ENCODE data around the gene NKX2-3. TPM values are rescaled to one million over a fixed set of nuclear protein-coding genes. Genes with fewer than 3 reads are reported as not detected.
A peak's percentile ranks its signal among the peaks of the same experiment; 100 is the strongest.

The NKX2-3 gene
- total and polyA plus RNA-seq, 10 donors, result 10.8 to 69.1 (median 31.1) TPM

DNA sequence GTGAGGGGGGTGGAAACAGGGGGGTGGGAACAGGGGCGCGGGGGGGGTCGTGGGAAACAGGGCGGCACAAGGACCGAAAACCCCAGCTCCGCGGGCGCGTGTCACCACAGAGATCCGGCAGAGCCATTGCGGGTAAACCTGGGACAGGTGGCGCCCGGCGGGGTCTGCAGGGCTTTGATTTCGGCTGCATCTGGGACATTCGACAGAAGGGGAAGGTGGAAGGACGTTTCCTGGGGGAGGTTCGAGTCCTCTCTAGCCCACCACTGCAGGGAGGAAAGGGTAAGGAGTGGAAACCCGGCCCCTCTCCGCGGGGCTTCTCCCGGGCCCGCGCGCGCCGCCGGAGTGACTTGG lies 7.5 kb downstream of the NKX2-3 start:
- peaks cover 13 to 64% (median 49%) of the 10 kb centered on the region in 6 donors for H3K4me1 ChIP-seq
- H3K27ac ChIP-seq, result peak overlapping the region in 7 of 8 donors; percentile 38 to 95 (median 54)
- TF ChIP-seq POLR2A (IDR thresholded peaks at IDR 0.05), result no peak
- intact Hi-C loops (cut with DNase I; ENCODE audit: low total_unique reads), result loop anchor here (10.0 kb wide), 1 partner anchor 55 kb away; no protein-coding TSS in a partner anchor
- WGBS, 5 donors, result 1 to 11% (median 5%) methylated on average over 25 to 28 of the region's 28 CpGs
- peaks cover 0 to 14% (median 0%) of the 10 kb centered on the region in 6 donors for H3K36me3 ChIP-seq
- H3K27me3 ChIP-seq (replicated peaks in 1 of 7), result peaks cover 0 to 92% (median 45%) of the 10 kb centered on the region in 7 donors
- peak overlapping the region in 7 of 8 donors; percentile 22 to 62 (median 33) for H3K4me3 ChIP-seq
- no peaks in the 10 kb centered on the region for H3K9me3 ChIP-seq
- no peak for DNase-seq

DNA sequence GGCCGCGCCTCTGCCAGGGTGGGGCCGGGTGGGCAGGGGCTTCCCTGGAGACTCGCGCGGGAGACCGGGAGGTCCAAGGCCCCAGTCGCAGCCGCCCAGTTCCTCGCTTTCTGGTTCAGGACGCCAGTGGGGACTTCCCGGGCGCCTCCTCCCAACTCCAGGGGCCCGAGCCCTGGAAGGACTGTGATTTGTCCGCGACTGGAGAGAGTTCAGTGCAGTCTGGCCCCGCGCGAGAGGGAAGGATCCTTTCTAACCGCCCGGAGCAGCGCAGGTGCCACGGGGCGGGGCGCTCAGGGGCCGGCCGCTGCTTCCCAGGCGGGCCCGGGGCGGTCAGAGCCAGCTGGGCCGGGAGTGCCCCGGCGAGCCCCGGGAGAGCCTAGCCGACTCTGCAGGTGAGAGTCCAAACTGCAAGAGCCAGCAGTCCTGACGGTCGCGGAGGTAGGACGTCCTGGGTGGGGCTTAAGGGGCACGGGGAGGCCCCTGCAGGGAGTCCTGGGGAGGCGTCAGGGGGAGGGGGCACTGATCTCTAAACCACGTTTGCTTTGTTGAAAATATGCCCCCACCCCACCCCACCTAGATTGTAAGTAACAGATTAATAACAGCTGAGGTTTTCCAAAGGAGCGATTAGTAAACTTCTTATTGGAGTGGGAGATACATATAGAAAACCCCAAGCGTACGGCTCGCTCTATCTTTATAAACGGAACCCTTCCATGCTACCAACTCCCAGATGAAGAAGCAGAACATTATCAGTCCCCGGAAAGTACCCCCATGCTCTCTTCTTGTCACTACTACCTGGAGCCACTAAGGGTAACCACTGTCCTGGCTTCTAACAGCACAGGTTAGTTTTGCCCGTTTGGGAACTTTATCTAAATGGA lies 8.2 kb downstream of the NKX2-3 start:
- Histone ChIP-seq H3K27me3 (replicated peaks in 1 of 7) (peaks cover 0 to 90% (median 38%) of the 10 kb centered on the region in 7 donors), H3K4me1 (peaks cover 10 to 58% (median 43%) of the 10 kb centered on the region in 6 donors), H3K36me3 (peaks cover 0 to 9% (median 0%) of the 10 kb centered on the region in 6 donors), H3K27ac (peak overlapping the region in 7 of 8 donors; percentile 38 to 95 (median 54)), H3K9me3 (no peaks in the 10 kb centered on the region), H3K4me3 (peak overlapping the region in 7 of 8 donors; percentile 22 to 62 (median 33))
- intact Hi-C loops (cut with DNase I; ENCODE audit: low total_unique reads), result loop anchor here (10.0 kb wide), 1 partner anchor 56 kb away; no protein-coding TSS in a partner anchor
- 8 to 24% (median 11%) methylated on average over 23 to 49 of the region's 49 CpGs for WGBS, 5 donors
- TF ChIP-seq, protein P1, sequence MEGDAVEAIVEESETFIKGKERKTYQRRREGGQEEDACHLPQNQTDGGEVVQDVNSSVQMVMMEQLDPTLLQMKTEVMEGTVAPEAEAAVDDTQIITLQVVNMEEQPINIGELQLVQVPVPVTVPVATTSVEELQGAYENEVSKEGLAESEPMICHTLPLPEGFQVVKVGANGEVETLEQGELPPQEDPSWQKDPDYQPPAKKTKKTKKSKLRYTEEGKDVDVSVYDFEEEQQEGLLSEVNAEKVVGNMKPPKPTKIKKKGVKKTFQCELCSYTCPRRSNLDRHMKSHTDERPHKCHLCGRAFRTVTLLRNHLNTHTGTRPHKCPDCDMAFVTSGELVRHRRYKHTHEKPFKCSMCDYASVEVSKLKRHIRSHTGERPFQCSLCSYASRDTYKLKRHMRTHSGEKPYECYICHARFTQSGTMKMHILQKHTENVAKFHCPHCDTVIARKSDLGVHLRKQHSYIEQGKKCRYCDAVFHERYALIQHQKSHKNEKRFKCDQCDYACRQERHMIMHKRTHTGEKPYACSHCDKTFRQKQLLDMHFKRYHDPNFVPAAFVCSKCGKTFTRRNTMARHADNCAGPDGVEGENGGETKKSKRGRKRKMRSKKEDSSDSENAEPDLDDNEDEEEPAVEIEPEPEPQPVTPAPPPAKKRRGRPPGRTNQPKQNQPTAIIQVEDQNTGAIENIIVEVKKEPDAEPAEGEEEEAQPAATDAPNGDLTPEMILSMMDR (IDR thresholded peaks at IDR 0.05 in 8 of 11, conservative IDR thresholded peaks at IDR 0.05 in 3 of 11), result no peak
- peak in 2 of 3 donors; percentile 57 to 59 for TF ChIP-seq POLR2AphosphoS5 (IDR thresholded peaks at IDR 0.05)
- no peak for DNase-seq

DNA sequence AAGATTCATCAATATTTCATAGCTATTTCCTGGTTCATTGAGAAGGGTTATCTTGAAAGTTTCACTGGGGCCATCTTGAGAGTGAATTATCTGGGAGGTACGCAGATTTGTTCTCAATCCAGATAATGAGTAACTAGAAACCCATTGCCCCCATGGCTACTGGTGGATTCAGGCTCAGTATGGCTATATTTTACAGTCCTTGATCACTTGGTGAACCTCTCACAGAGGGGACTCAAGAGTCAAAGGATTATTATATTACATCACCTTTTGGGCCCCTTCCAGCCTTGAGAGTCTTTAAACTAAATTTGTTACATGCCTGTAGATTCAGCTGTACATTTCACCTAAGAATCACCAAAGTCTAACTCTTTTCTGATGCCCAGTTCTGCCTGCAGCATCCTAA lies 11.6 kb downstream of the NKX2-3 start:
- Histone ChIP-seq H3K27me3 (replicated peaks in 1 of 7) (peaks cover 0 to 65% (median 18%) of the 10 kb centered on the region in 7 donors), H3K4me1 (peaks cover 4 to 24% (median 15%) of the 10 kb centered on the region in 6 donors), H3K9me3 (no peaks in the 10 kb centered on the region), H3K36me3 (no peaks in the 10 kb centered on the region), H3K27ac (no peak overlapping the region), H3K4me3 (no peak overlapping the region)
- intact Hi-C loops (cut with DNase I; ENCODE audit: low total_unique reads), result loop anchor here (10.0 kb wide), 1 partner anchor 60 kb away; no protein-coding TSS in a partner anchor
- 90 to 100% (median 93%) methylated on average over 1 of the region's 1 CpG for WGBS, 5 donors
- no peak for TF ChIP-seq POLR2AphosphoS5 (IDR thresholded peaks at IDR 0.05)
- no peak for DNase-seq

DNA sequence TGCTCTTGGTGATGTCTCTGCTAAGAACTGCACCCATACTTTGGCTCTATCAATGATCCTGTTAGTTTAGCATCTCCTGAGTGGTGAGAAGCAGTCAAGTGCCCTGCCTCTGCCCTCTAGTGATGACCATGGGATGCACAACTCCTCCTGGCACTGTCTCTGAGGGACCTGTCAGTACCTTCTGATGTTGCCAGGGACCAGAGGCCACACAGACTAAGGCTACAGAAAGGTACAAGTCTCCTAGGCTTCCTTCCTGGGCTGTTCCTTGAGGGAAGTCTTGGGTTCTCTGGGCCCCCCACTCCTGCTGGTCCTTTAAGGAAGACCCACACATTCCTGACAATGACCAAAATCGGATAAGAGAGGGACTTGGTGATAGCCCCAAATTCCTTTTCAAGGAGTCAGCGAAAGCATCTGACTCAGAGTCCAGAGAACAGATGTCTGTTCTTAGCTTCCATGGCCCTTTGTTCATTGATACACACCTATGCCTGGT lies 15.3 kb downstream of the NKX2-3 start:
- no peaks in the 10 kb centered on the region for H3K9me3 ChIP-seq
- peaks cover 0 to 29% (median 0%) of the 10 kb centered on the region in 7 donors for H3K27me3 ChIP-seq (replicated peaks in 1 of 7)

More for the DNA sequence above, 15.3 kb downstream of the NKX2-3 start:
- Histone ChIP-seq H3K4me1 (peaks cover 0 to 5% (median 0%) of the 10 kb centered on the region in 6 donors), H3K36me3 (no peaks in the 10 kb centered on the region), H3K4me3 (no peak overlapping the region), H3K27ac (no peak overlapping the region)
- 80 to 94% (median 86%) methylated on average over 2 of the region's 2 CpGs for WGBS, 5 donors
- DNase-seq, result no peak
- TF ChIP-seq, protein P1 (IDR thresholded peaks at IDR 0.05 in 8 of 11, conservative IDR thresholded peaks at IDR 0.05 in 3 of 11), result peak in 5 of 11 experiments; percentile 38 to 50 (median 39)
- no peak for TF ChIP-seq POLR2AphosphoS5 (IDR thresholded peaks at IDR 0.05)
- no peak for TF ChIP-seq POLR2A (IDR thresholded peaks at IDR 0.05)
- intact Hi-C loops (cut with DNase I; ENCODE audit: low total_unique reads), result loop anchor here (10.0 kb wide), 1 partner anchor 63 kb away; no protein-coding TSS in a partner anchor
